GM18868 (cell line): ENCODE measurements around the gene TRAPPC13.
"Not testable (repeated sequence)": the region's sequence is repeated elsewhere in the genome, so short reads cannot be mapped to it uniquely, and the experiment has no call there.

Experiments used
- ATAC-seq: cut with Tn5 transposase; IDR thresholded peaks from one replicate; pipeline ENCODE4 v1.9.1; 2021; ENCODE audit warnings: mild to moderate bottlenecking, moderate library complexity; ENCODE audit not compliant: unreplicated experiment

The TRAPPC13 gene

GRCh38 chr5:65676056-65676455, 51.2 kb downstream of the TRAPPC13 start:
- ATAC-seq, result not testable (repeated sequence)

GRCh38 chr5:65682148-65682547, 57.3 kb downstream of the TRAPPC13 start:
- no peak for ATAC-seq

GRCh38 chr5:65693121-65693520, 68.3 kb downstream of the TRAPPC13 start:
- ATAC-seq, result no peak

- ATAC-seq, result peak; percentile 58
These were observed 70.4 kb downstream of the TRAPPC13 start for GRCh38 chr5:65695162-65695755.

- ATAC-seq, result no peak
These were observed 71.1 kb downstream of the TRAPPC13 start for GRCh38 chr5:65695896-65696295.

- ATAC-seq, result no peak
These were observed 72.1 kb downstream of the TRAPPC13 start for GRCh38 chr5:65696892-65697291.

GRCh38 chr5:65699338-65699737, 74.5 kb downstream of the TRAPPC13 start:
- peak; percentile 55 for ATAC-seq

- ATAC-seq, result no peak
These were observed 77.2 kb downstream of the TRAPPC13 start for GRCh38 chr5:65702036-65702435.

- ATAC-seq, result no peak
These were observed 79.9 kb downstream of the TRAPPC13 start for GRCh38 chr5:65704621-65705239.

- no peak for ATAC-seq
These were observed 82.8 kb downstream of the TRAPPC13 start for GRCh38 chr5:65707663-65708062.

GRCh38 chr5:65708145-65708544, 83.3 kb downstream of the TRAPPC13 start:
- ATAC-seq, result no peak
